OCI-LY1 (cell line): ENCODE measurements around the gene PGC.

ENCODE experiments used
- CTCF ChIP-seq: fragments of 200-600 bp; sonication (generic), shearing (Covaris generic); IDR thresholded peaks from 2 replicates; pipeline ENCODE4 v1.5.1; 2017; ENCODE audit warnings: mild to moderate bottlenecking, antibody characterized with exemption, low read length, moderate library complexity, mixed read lengths
- EZH2 ChIP-seq: fragments of 200-600 bp; sonication (generic), shearing (Covaris generic); IDR thresholded peaks from 2 replicates; pipeline ENCODE4 v1.8.0; 2017; ENCODE audit warnings: borderline replicate concordance, mixed run types, mild to moderate bottlenecking, antibody characterized with exemption, low read length, moderate library complexity, mixed read lengths

- TF ChIP-seq EZH2 (no peak), CTCF (no peak)
These were observed 33.6 kb upstream of the PGC start, which contains the start of gene PRICKLE4 for GRCh38 chr6:41780551-41781365.
